ENCODE results near the gene WDPCP. TPM values are rescaled to one million over a fixed set of nuclear protein-coding genes. Genes with fewer than 3 reads are reported as not detected.
"Not testable (repeated sequence)": the region's sequence is repeated elsewhere in the genome, so short reads cannot be mapped to it uniquely, and the experiment has no call there.

The WDPCP gene
- total RNA-seq, 1 donor from 2014 or later = 18.8 TPM

DNA sequence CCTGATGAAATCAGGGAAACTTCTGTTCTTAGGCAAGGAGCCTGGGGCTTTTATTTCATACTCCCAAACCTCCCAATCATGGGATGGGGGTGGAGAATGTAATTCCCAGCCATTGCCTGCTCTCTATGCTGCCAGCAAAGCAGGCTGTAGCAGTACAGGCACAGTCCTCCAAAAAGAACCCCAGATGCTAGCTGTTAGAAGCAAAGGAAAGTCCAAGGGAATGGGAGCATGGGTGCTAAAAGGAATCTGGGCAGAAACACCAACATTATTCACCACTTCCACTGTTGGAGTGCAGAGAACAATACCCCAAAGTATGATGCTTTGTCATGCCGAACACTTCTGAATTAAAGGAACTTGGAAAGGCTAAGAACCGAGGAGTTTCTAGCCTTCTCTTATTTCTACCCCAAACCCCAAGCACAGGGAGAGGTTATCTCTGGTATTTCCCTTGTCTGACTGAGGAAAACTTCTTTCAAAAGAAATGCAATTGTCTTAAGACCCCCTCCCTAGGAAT lies 25.2 kb upstream of the WDPCP start:
- TF ChIP-seq, protein P1, sequence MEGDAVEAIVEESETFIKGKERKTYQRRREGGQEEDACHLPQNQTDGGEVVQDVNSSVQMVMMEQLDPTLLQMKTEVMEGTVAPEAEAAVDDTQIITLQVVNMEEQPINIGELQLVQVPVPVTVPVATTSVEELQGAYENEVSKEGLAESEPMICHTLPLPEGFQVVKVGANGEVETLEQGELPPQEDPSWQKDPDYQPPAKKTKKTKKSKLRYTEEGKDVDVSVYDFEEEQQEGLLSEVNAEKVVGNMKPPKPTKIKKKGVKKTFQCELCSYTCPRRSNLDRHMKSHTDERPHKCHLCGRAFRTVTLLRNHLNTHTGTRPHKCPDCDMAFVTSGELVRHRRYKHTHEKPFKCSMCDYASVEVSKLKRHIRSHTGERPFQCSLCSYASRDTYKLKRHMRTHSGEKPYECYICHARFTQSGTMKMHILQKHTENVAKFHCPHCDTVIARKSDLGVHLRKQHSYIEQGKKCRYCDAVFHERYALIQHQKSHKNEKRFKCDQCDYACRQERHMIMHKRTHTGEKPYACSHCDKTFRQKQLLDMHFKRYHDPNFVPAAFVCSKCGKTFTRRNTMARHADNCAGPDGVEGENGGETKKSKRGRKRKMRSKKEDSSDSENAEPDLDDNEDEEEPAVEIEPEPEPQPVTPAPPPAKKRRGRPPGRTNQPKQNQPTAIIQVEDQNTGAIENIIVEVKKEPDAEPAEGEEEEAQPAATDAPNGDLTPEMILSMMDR (IDR thresholded peaks at IDR 0.05; ENCODE audit: borderline replicate concordance) = no peak
- Histone ChIP-seq H3K27ac (replicated peaks) (no peak overlapping the region), H3K9me3 (replicated peaks) (no peaks in the 10 kb centered on the region), H3K4me1 (no peaks in the 10 kb centered on the region), H3K4me3 (no peak overlapping the region), H3K36me3 (no peaks in the 10 kb centered on the region), H3K27me3 (ENCODE audit: low read depth) (no peaks in the 10 kb centered on the region)
- DNase-seq = no peak
- intact Hi-C loops (cut with micrococcal nuclease) = no loop called here

DNA sequence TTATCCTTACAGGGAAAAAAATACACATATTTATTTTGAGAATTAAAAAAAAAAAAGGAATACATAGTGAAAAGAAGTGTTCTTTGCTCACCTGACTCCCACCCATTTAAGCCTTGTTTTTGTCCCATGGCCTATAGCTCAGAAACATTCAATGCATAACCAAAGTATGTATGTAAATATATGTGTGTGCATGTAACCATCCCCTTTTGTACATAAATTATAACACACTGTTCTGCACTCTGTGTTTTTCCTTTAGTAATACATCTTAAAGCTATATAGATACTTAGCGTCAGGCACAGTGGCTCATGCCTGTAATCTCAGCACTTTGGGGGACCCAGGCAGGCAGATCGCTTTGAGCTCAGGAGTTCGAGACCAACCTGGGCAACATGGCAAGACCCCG lies 22.2 kb upstream of the WDPCP start:
- no peaks in the 10 kb centered on the region for H3K4me1 ChIP-seq
- intact Hi-C loops (cut with micrococcal nuclease) = no loop called here
- TF ChIP-seq, protein P1 (IDR thresholded peaks at IDR 0.05; ENCODE audit: borderline replicate concordance) = no peak
- no peaks in the 10 kb centered on the region for H3K9me3 ChIP-seq (replicated peaks)
- DNase-seq = no peak
- peaks cover 26% of the 10 kb centered on the region for H3K36me3 ChIP-seq
- no peak overlapping the region for H3K4me3 ChIP-seq
- no peaks in the 10 kb centered on the region for H3K27me3 ChIP-seq (ENCODE audit: low read depth)
- H3K27ac ChIP-seq (replicated peaks) = no peak overlapping the region

DNA sequence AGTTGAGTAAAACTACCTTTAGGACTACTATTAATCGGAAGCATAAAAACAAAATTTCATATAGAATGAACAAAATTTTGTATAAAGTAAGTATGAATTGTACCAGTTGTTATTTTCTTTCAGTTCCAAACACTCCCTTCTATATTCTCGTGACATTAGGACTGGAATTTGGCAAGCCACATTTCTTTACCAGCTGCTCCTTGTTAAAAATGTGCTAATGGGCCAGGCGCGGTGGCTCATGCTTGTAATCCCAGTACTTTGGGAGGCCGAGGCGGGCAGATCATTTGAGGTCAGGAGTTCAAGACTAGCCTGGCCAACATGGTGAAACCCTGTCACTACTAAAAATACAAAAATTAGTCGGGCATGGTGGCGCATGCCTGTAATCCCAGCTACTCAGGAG lies 20.6 kb upstream of the WDPCP start:
- intact Hi-C loops (cut with micrococcal nuclease); DNase-seq; H3K9me3 ChIP-seq (replicated peaks); H3K27me3 ChIP-seq (ENCODE audit: low read depth); H3K4me1 ChIP-seq; H3K4me3 ChIP-seq; H3K27ac ChIP-seq (replicated peaks): not testable (repeated sequence)
- H3K36me3 ChIP-seq = peaks cover 42% of the 10 kb centered on the region

DNA sequence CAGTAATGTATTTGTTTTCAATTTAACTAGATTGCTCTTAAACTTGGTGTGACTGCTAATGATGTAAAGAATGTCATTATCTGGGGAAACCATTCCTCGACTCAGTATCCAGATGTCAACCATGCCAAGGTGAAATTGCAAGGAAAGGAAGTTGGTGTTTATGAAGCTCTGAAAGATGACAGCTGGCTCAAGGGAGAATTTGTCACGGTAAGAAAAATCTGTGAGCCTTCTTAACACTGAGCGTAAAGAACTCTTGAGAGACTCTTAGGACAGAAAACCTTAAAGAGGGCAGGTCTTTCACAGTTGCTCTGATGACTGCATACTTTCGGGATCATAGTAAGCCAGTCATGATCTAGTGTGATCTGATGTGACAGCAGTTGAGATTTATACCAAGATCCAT lies 16.4 kb upstream of the WDPCP start:
- H3K27me3 ChIP-seq (ENCODE audit: low read depth) = no peaks in the 10 kb centered on the region

DNA sequence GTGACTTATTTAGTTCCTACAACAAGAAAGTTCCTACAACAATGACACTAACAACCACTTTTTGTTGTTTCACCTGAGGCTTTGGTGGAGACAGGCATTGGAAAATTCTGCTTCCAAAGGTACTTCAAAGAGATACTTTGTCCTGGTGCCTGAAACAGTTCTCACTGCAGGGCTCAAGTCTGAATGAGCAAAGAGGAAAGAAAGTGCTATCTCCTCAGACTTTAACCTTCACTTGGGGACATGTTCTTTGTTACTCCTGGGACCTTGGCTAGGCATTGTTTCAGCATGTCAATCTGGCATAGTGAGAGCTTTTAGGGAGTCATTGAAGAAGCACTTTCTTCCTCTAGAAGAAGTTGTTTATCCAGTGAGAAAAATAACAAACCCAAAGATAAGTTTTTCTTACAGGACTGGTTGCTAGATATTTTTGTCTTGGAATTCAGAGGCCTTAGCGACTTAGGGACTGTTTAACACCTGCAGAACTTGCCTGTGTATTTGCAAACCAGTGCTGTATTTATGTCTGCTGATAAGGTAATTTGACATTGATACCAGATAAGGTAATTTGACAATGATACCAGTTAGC lies 12.7 kb upstream of the WDPCP start:
- H3K36me3 ChIP-seq = peaks cover 99% of the 10 kb centered on the region
- H3K9me3 ChIP-seq (replicated peaks) = no peaks in the 10 kb centered on the region
- H3K27ac ChIP-seq (replicated peaks) = peak overlapping the region; percentile 1
- H3K4me1 ChIP-seq = peaks cover 51% of the 10 kb centered on the region
- no peak overlapping the region for H3K4me3 ChIP-seq
- intact Hi-C loops (cut with micrococcal nuclease) = no loop called here
- H3K27me3 ChIP-seq (ENCODE audit: low read depth) = no peaks in the 10 kb centered on the region
- no peak for DNase-seq
- TF ChIP-seq, protein P1 (IDR thresholded peaks at IDR 0.05; ENCODE audit: borderline replicate concordance) = no peak

More for the DNA sequence above, 16.4 kb upstream of the WDPCP start:
- Histone ChIP-seq H3K36me3 (peaks cover 84% of the 10 kb centered on the region), H3K4me3 (no peak overlapping the region), H3K4me1 (peaks cover 14% of the 10 kb centered on the region), H3K27ac (replicated peaks) (no peak overlapping the region), H3K9me3 (replicated peaks) (no peaks in the 10 kb centered on the region)
- TF ChIP-seq, protein P1 (IDR thresholded peaks at IDR 0.05; ENCODE audit: borderline replicate concordance) = no peak
- no peak for DNase-seq
- intact Hi-C loops (cut with micrococcal nuclease) = no loop called here

DNA sequence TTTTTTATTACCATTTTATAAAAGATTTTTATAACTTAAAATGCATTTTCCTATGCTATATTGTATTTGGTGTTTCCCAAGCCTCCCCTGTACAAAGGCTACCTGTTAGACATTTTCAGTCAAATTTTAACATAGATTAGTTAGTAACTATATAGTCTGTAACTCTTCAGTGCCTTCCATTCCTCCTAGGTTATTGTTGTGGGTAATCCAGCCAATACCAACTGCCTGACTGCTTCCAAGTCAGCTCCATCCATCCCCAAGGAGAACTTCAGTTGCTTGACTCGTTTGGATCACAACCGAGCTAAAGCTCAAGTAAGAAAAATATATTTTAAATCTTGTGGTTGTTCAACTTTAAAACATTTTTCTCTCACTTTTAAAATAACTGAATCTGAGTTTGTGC lies 10.7 kb upstream of the WDPCP start:
- intact Hi-C loops (cut with micrococcal nuclease) = no loop called here
- H3K4me3 ChIP-seq = no peak overlapping the region
- TF ChIP-seq, protein P1 (IDR thresholded peaks at IDR 0.05; ENCODE audit: borderline replicate concordance) = no peak
- DNase-seq = no peak
- H3K36me3 ChIP-seq = peaks cover 99% of the 10 kb centered on the region
- no peak overlapping the region for H3K27ac ChIP-seq (replicated peaks)
- no peaks in the 10 kb centered on the region for H3K27me3 ChIP-seq (ENCODE audit: low read depth)
- peaks cover 71% of the 10 kb centered on the region for H3K4me1 ChIP-seq
- H3K9me3 ChIP-seq (replicated peaks) = no peaks in the 10 kb centered on the region
